Progenitor cell of endocrine pancreas (in vitro differentiated cells): ENCODE data around the gene NDOR1. TPM values are rescaled to one million over a fixed set of nuclear protein-coding genes. Genes with fewer than 3 reads are reported as not detected.

Source experiments
- DNase-seq: peaks from one replicate; pipeline ENCODE4 v3.0.0; 2021; ENCODE audit warnings: low spot score; ENCODE audit not compliant: unreplicated experiment
- H3K27ac Mint-ChIP-seq: 2 replicates; pipeline ENCODE4 v1.8.0; 2021; ENCODE audit warnings: mild to moderate bottlenecking, moderate library complexity, mixed read lengths
- H3K27me3 Mint-ChIP-seq: 2 replicates; pipeline ENCODE4 v1.8.0; 2021; ENCODE audit warnings: mixed read lengths
- H3K36me3 Mint-ChIP-seq: 2 replicates; pipeline ENCODE4 v1.8.0; 2022; ENCODE audit warnings: mixed read lengths; ENCODE audit not compliant: insufficient read depth
- H3K4me1 Mint-ChIP-seq: 2 replicates; pipeline ENCODE4 v1.8.0; 2021; ENCODE audit warnings: low read depth, mixed read lengths
- H3K4me3 Mint-ChIP-seq: 2 replicates; pipeline ENCODE4 v1.8.0; 2021; ENCODE audit warnings: low read depth, mild to moderate bottlenecking, moderate library complexity, mixed read lengths
- H3K9me3 Mint-ChIP-seq: 2 replicates; pipeline ENCODE4 v1.8.0; 2021; ENCODE audit warnings: low read depth, mixed read lengths
- CTCF ChIP-seq: fragments of 200-600 bp; sonication (generic); IDR thresholded peaks from one replicate; pipeline ENCODE4 v1.5.0; 2021; ENCODE audit warnings: antibody characterized with exemption, mild to moderate bottlenecking; ENCODE audit not compliant: unreplicated experiment
- total RNA-seq: library from RNA; stranded (reverse); gene quantifications from 2 replicates; pipeline ENCODE4 v1.2.1, GENCODE V29; 2021

Gene NDOR1
- total RNA-seq, 1 donor from 2014 or later, result 37.4 TPM

DNA sequence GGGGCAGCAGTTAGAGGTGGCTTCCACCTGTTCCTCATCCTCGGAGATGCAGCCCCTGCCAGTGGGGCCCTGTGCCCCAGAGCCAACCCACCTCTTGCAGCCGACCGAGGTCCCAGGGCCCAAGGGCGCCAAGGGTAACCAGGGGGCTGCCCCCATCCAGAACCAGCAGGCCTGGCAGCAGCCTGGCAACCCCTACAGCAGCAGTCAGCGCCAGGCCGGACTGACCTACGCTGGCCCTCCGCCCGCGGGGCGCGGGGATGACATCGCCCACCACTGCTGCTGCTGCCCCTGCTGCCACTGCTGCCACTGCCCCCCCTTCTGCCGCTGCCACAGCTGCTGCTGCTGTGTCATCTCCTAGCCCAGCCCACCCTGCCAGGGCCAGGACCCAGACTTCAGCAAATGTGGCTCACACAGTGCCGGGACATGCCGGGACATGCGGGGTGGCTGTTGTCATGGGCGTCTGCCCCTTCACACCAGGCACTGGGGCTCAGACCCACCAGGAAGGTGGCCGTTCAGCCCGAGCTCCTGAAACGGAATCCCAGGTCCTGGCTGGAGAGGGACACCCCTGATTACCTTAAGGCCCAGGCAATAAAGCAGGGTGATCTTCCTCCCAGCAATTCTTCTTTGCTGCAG lies 20.3 kb downstream of the NDOR1 start:
- H3K27me3 Mint-ChIP-seq, result no peaks in the 10 kb centered on the region
- no peaks in the 10 kb centered on the region for H3K9me3 Mint-ChIP-seq
- no peak for DNase-seq
- no peak for TF ChIP-seq CTCF
- H3K36me3 Mint-ChIP-seq, result no peaks in the 10 kb centered on the region
- peaks cover 9% of the 10 kb centered on the region for H3K4me1 Mint-ChIP-seq
- no peak overlapping the region for H3K27ac Mint-ChIP-seq
- H3K4me3 Mint-ChIP-seq, result no peak overlapping the region

GRCh38 chr9:137226338-137227053 lies 21.0 kb downstream of the NDOR1 start:
- Mint-ChIP-seq H3K27me3 (no peaks in the 10 kb centered on the region), H3K36me3 (no peaks in the 10 kb centered on the region), H3K4me1 (peaks cover 9% of the 10 kb centered on the region), H3K9me3 (no peaks in the 10 kb centered on the region), H3K27ac (no peak overlapping the region), H3K4me3 (no peak overlapping the region)
- TF ChIP-seq CTCF, result no peak
- DNase-seq, result no peak

- peak within 1 kb of the TSS; percentile 89 for H3K27ac Mint-ChIP-seq
- H3K36me3 Mint-ChIP-seq, result no peaks in the 10 kb centered on the region
These were observed 21.8 kb downstream of the NDOR1 start, which contains the start of gene RNF224 for GRCh38 chr9:137227054-137227852. RNF224 (plus strand) TSS chr9:137227502; CDS start chr9:137228336, 834 bp downstream.

DNA sequence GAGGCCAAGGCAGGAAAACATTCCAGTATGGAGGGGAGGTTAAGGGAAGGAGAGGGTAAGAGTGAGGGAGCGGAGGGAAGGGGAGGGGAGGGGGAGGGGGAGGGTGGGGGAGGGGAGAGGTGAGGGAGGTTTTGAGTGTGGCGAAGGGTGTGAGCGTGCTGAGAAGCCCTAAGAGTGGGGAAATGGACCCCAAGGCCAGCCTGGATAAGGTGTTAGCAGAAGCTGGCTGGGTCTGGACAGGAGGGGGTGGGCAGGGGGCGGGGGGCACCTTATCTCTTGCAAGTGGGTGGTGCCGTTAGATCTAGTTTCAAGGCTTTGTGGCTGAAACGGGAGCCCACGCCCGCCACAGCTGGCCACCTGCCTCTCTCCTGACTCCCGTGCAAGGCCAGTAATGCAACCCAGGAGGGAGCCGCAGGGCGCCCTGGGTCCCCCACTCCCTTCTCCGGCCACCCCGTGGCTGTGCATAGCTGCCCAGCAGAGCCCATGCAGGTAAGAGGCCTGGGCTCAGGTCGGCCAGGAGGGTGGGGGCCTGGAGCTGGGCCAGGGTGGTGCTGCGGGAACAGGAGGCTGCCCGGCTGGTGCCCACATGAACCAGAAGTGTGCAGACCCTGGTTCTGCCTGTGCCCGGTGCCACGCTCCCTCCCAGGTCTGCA lies 22.5 kb downstream of the NDOR1 start:
- Mint-ChIP-seq H3K9me3 (no peaks in the 10 kb centered on the region), H3K4me3 (peak overlapping the region; percentile 51), H3K27ac (peak overlapping the region; percentile 89), H3K27me3 (no peaks in the 10 kb centered on the region), H3K4me1 (peaks cover 9% of the 10 kb centered on the region), H3K36me3 (no peaks in the 10 kb centered on the region)
- no peak for DNase-seq
- TF ChIP-seq CTCF, result no peak

More at GRCh38 chr9:137227054-137227852, 21.8 kb downstream of the NDOR1 start, which contains the start of gene RNF224:
- DNase-seq, result peak; percentile 80
- Mint-ChIP-seq H3K4me1 (peaks cover 9% of the 10 kb centered on the region), H3K4me3 (peak within 1 kb of the TSS; percentile 51), H3K27me3 (no peaks in the 10 kb centered on the region), H3K9me3 (no peaks in the 10 kb centered on the region)
- peak; percentile 87 for TF ChIP-seq CTCF
